Astrocyte (in vitro differentiated cells and primary cell): ENCODE measurements around the gene SYF2.

Experiments used
- EZH2 ChIP-seq: IDR thresholded peaks from 2 replicates; pipeline ENCODE4 v1.6.1; 2012; ENCODE audit warnings: mild to moderate bottlenecking, low read length, inconsistent platforms; ENCODE audit not compliant: insufficient read depth
- TF ChIP-seq, protein P1 (sequence below): IDR thresholded peaks from 2 replicates; pipeline ENCODE4 v1.5.1; 2011; ENCODE audit warnings: low read depth, mild to moderate bottlenecking, inconsistent platforms, low read length, moderate library complexity; ENCODE audit not compliant: insufficient read depth

DNA sequence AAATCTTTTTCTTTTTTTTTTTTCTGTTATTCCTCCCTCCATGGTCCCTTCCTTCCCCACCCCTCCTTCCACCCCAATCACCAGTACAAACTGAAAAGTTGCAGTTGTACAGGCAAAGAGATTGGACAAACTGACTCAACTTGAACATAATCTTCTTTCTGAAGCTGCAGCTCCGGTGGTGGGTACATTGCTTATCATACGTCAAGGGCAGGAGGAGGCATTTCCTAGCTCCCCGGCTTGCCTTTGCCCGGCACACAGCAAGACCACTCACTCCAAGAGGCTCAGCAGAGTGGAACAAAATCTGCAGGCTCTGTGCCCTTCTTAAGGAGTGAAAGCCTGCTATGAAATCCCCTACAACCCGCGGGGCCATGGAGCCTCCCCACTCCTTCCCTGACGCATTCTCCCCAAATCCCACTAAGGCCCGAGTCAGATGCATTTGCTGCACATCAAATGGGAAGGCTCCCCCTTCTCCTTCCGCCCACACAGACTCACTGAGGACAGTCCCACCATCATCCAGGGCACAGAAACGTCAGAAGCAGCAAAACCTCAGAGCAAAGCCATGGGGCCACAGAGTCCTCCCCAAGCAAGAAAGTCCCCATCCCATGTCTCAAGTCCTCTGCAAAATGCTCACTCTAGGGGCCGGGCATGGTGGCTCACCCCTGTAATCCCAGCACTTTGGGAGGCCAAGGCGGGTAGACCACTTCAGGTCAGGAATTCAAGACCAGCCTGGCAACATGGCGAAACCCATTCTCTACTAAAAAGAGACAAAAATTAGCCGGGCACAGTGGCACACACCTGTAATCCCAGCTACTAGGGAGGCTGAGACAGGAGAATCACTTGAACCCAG, 45.9 kb downstream of the SYF2 start:
- TF ChIP-seq, protein P1, sequence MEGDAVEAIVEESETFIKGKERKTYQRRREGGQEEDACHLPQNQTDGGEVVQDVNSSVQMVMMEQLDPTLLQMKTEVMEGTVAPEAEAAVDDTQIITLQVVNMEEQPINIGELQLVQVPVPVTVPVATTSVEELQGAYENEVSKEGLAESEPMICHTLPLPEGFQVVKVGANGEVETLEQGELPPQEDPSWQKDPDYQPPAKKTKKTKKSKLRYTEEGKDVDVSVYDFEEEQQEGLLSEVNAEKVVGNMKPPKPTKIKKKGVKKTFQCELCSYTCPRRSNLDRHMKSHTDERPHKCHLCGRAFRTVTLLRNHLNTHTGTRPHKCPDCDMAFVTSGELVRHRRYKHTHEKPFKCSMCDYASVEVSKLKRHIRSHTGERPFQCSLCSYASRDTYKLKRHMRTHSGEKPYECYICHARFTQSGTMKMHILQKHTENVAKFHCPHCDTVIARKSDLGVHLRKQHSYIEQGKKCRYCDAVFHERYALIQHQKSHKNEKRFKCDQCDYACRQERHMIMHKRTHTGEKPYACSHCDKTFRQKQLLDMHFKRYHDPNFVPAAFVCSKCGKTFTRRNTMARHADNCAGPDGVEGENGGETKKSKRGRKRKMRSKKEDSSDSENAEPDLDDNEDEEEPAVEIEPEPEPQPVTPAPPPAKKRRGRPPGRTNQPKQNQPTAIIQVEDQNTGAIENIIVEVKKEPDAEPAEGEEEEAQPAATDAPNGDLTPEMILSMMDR = no peak
- TF ChIP-seq EZH2 = no peak
